Lung microvascular endothelial cell (primary cell): ENCODE results near the gene IL20RB. TPM values are rescaled to one million over a fixed set of nuclear protein-coding genes. Genes with fewer than 3 reads are reported as not detected.

Experiments
- DNase-seq, 2 donors: peaks; one replicate each; pipeline versions ENCODE4 v3.0.0 to v3.0.0-alpha.2; 2010; ENCODE audit warnings: low read depth in 2 of 2
- total RNA-seq: library from RNA; depleted of rRNA; stranded (reverse); fragments of >200 nt; gene quantifications from 2 replicates; pipeline ENCODE4 v1.2.1, GENCODE V29; 2014

The IL20RB gene
- total RNA-seq: 0.22 and 0.79 TPM in 2 replicates

- DNase-seq: no peak
Measured at GRCh38 chr3:136957751-136958288, at the start of gene IL20RB. Gene IL20RB (plus strand): TSS chr3:136957983. CDS start chr3:136958114, 131 bp downstream.

GRCh38 chr3:136908297-136908696 is 49.5 kb upstream of the IL20RB start:
- no peak for DNase-seq

DNA sequence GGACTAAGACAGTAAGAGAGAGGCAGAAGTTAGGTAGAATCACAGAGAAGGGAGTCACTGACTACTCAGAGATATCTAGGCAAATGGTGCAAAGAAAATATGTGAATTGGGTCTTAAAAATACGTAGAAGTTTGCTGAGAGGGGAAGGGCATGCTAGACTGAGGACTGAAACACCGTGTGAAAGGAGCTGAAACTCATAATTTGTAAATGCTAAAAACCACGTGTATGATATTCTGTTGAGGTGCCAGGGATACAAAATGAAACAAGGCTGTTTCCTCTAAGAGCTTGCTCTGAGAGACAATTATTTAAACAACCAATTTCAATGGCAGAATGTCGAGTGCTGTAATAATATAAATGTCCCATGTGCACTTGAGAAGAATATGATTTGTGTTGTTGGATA is 48.6 kb upstream of the IL20RB start:
- no peak for DNase-seq

- no peak for DNase-seq
Measured at GRCh38 chr3:136910697-136911096, 47.1 kb upstream of the IL20RB start.

DNA sequence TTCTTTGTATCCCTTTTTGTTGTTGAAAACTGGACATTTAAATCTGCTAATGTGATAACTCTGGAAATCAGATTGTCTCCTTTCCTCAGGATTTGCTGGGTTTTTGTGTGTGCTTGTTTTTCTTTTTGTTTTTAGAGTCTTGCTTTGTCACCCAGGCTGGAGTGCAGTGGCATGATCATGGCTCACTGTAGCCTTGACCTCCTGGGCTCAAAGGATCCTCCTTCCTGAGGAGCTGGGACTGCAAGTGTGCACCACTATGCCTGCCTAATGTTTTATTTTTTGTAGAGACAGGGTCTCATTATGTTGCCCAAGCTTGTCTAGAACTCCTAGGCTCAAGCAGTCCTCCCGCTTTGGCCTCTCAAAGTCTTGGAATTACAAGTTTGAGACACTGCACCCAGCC is 44.6 kb upstream of the IL20RB start:
- no peak for DNase-seq

DNA sequence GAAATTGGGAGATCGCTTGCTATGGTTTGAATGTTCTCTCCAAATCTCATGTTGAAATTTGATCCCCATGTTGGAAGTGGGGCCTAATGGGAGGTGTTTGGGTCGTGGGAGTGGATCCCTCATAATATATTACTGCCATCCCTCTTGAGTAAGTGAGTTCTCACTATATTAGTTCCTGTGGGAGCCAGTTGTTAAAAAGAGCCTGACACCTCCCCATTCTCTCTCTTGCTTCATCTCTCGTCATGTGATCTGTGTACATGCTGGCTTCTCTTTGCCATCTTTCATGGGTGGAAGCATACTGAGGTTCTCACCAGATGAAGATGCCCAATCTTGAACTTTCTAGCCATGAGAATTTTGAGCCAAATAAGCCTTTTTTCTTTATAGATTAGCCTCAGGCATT is 43.0 kb upstream of the IL20RB start:
- no peak for DNase-seq

GRCh38 chr3:136916223-136916622 is 41.6 kb upstream of the IL20RB start:
- DNase-seq: no peak

GRCh38 chr3:136919799-136920580 is 37.8 kb upstream of the IL20RB start:
- peak; percentile 11 to 94 for DNase-seq

DNA sequence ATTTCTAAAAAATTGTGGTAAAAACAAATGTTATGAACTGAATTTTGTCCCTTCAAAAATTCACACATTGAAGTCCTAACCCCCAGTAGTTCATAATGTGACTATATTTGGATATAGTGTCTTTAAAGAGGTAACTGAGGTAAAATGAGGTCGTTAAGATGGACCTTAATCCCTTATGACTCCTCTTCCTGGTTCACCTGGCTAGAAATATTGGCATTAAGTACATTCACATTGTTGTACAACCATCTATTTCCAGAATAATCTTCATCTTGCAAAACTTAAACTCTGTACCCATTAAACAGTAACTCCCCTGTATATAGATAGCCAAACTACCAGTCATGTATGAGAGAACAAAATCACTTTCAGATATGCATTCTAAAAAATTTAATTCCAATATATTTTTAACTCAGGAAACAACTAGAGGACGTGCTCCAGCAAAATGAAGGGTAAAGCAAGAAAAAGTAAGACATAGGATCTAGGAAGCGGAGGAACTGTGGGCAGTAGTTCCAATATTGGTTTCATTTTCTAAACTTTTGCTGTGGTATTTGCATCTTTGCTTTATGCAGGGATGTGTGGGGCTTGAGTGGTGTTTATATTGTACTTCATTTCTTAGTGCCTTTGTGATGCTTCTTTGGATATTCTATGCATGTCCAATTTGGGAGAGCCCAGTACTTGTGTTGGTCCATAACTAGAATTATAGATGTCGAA is 36.7 kb upstream of the IL20RB start:
- DNase-seq: no peak

GRCh38 chr3:136925425-136926190 is 32.2 kb upstream of the IL20RB start:
- peak in 1 of 2 donors; percentile 17 for DNase-seq

DNA sequence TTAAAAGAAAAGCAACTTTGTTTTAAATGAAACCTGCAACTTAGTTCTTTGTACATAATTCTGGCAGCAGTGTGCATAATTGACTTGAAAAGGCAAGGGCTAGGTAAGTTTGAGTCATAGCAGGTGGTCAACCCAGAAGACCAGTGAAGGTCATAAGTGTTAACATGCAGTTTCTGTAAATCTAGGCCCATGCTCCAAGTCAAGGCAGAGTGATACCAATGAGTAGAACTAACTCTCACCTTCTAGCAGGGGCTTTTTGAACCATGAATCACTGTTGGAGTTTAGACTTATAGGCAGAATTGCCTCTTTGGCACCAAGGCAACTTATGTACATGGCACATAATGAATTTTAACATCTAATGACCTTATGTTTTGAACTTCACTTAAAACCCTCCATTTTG is 29.5 kb upstream of the IL20RB start:
- DNase-seq: no peak

- peak; percentile 58 to 72 for DNase-seq
Measured at GRCh38 chr3:136929977-136930670, 27.7 kb upstream of the IL20RB start.

- DNase-seq: no peak
Measured at GRCh38 chr3:136931606-136932005, 26.2 kb upstream of the IL20RB start.

- DNase-seq: peak in 1 of 2 donors; percentile 70
Measured at GRCh38 chr3:136932523-136932922, 25.3 kb upstream of the IL20RB start.

DNA sequence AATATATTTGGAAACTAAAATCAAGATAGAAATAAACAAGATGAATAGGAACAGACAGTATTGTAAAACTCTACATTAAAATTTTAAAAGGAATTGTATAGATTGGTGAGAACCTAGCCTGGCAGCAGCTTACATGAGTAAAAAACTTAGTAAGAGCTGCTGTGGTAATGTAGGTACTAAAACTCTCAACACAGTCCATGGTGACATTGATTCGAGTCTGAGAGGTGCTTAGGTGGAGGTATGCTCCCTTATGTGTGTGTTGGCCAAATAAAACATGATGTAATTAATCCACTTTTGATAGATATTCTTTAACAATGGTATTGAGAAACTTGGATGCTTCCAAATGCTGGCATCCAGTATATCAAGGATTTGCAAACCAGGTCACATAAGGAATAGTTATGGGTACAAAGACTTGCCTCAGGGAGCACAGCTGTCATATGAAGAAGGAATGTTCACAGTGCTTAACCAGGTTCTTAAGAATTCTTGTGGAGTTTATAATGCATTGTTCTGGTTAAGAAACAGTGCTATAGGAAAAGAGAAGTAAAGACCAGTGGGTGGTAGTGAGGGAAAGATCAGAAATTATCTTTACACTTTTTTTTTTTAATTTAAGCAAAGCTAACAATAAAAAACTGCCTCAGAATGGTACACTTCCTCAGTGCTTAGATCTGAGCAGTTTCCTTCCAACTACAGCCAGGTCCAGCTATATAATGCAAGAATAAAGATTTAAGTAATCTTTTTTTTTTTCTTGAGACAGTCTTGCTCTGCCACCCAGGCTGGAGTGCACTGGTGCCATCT is 24.6 kb upstream of the IL20RB start:
- DNase-seq: no peak

GRCh38 chr3:136937175-136937574 is 20.6 kb upstream of the IL20RB start:
- DNase-seq: peak in 1 of 2 donors; percentile 29

- peak; percentile 77 for DNase-seq
Measured at GRCh38 chr3:136937851-136938250, 19.9 kb upstream of the IL20RB start.

- DNase-seq: peak; percentile 59 to 71
Measured at GRCh38 chr3:136938334-136938733, 19.4 kb upstream of the IL20RB start.

GRCh38 chr3:136939489-136939888 is 18.3 kb upstream of the IL20RB start:
- DNase-seq: no peak

GRCh38 chr3:136942803-136943202 is 15.0 kb upstream of the IL20RB start:
- no peak for DNase-seq
